ENCODE measurements around the gene SDK2. TPM values are rescaled to one million over a fixed set of nuclear protein-coding genes. Genes with fewer than 3 reads are reported as not detected.

The SDK2 gene
- total and polyA plus RNA-seq, 9 donors = 0.40 to 5.4 (median 0.96) TPM

DNA sequence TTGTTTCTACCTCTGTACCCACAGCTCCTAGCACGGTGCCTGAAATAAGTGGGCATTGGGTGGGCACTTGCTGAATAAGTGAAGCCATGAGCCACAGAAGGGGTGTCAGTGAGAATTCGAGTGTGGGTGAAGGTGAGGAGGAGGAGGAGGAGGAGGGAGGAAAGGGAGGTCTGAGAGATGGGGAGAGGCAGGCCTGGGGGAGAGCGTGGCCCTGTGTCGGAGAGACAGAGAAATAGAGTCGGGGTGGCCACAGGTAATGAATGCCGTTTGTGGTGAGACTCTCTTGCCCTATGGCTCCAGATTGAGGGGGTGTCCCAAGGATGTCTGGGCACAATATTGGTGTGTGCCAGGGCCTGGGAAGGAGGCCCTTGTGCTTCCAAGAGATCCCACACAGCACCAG lies 49.2 kb downstream of the SDK2 start:
- TF ChIP-seq EP300 (IDR thresholded peaks at IDR 0.05) (no peak), POLR2A (IDR thresholded peaks at IDR 0.05) (no peak)
- TF ChIP-seq, protein P1, sequence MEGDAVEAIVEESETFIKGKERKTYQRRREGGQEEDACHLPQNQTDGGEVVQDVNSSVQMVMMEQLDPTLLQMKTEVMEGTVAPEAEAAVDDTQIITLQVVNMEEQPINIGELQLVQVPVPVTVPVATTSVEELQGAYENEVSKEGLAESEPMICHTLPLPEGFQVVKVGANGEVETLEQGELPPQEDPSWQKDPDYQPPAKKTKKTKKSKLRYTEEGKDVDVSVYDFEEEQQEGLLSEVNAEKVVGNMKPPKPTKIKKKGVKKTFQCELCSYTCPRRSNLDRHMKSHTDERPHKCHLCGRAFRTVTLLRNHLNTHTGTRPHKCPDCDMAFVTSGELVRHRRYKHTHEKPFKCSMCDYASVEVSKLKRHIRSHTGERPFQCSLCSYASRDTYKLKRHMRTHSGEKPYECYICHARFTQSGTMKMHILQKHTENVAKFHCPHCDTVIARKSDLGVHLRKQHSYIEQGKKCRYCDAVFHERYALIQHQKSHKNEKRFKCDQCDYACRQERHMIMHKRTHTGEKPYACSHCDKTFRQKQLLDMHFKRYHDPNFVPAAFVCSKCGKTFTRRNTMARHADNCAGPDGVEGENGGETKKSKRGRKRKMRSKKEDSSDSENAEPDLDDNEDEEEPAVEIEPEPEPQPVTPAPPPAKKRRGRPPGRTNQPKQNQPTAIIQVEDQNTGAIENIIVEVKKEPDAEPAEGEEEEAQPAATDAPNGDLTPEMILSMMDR (IDR thresholded peaks at IDR 0.05) = no peak
- WGBS, 3 donors = 56 to 83% (median 61%) methylated on average over 6 of the region's 6 CpGs
- Histone ChIP-seq H3K27ac (no peak overlapping the region), H3K27me3 (no peaks in the 10 kb centered on the region), H3K9me3 (no peaks in the 10 kb centered on the region), H3K4me1 (ENCODE audit: insufficient read depth) (peaks cover 8% of the 10 kb centered on the region), H3K4me3 (no peak overlapping the region), H3K36me3 (no peaks in the 10 kb centered on the region)
- DNase-seq = no peak
- intact Hi-C loops (cut with DNase I) = no loop called here

DNA sequence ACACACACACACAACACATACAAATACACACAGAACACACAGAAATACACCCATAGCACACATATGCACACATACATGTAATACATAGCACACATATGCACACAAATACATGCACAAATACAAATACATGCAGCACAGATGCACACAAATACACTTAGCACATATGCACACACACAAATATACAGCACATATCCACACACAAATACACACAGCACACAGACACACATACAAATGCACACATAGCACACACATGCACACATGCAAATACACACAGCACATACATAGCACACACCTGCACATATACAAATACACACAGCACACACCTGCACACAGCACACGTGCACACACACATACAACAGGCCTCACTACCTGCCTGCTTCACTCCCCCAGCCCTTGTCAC lies 49.6 kb downstream of the SDK2 start:
- TF ChIP-seq EP300 (IDR thresholded peaks at IDR 0.05) (no peak), POLR2A (IDR thresholded peaks at IDR 0.05) (no peak)
- TF ChIP-seq, protein P1 (IDR thresholded peaks at IDR 0.05) = no peak
- Histone ChIP-seq H3K4me3 (no peak overlapping the region), H3K36me3 (no peaks in the 10 kb centered on the region), H3K9me3 (no peaks in the 10 kb centered on the region), H3K27me3 (no peaks in the 10 kb centered on the region), H3K4me1 (ENCODE audit: insufficient read depth) (peaks cover 8% of the 10 kb centered on the region), H3K27ac (no peak overlapping the region)
- intact Hi-C loops (cut with DNase I) = no loop called here
- no peak for DNase-seq
- 58 to 93% (median 89%) methylated on average over 1 of the region's 1 CpG for WGBS, 3 donors

DNA sequence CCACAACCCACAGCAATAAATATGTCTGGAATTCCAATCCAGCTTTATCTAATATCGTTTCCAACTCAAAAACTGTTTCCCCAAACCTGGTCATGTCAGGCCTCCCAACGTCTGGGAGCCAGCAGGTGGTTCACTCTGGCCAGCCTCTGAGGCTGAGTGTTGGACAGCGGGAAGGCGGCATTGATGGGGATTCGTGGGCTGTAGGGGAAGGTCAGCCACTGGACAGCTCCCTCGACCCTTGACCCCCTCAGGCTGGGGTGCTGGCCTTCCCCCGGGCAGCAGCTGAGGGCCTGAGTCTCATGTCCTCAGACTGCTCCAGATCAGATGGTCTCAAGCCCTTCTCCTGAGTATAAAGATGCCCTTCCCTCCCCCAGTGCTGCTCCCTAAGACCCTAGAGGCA lies 50.2 kb downstream of the SDK2 start:
- H3K27ac ChIP-seq = no peak overlapping the region
- peaks cover 8% of the 10 kb centered on the region for H3K4me1 ChIP-seq (ENCODE audit: insufficient read depth)
- H3K4me3 ChIP-seq = no peak overlapping the region
- WGBS, 3 donors = 62 to 76% (median 71%) methylated on average over 6 to 7 of the region's 7 CpGs
- TF ChIP-seq EP300 (IDR thresholded peaks at IDR 0.05) (no peak), POLR2A (IDR thresholded peaks at IDR 0.05) (no peak)
- TF ChIP-seq, protein P1 (IDR thresholded peaks at IDR 0.05) = no peak
- no peaks in the 10 kb centered on the region for H3K27me3 ChIP-seq
- no peaks in the 10 kb centered on the region for H3K36me3 ChIP-seq
- intact Hi-C loops (cut with DNase I) = no loop called here
- no peaks in the 10 kb centered on the region for H3K9me3 ChIP-seq
- DNase-seq = no peak

DNA sequence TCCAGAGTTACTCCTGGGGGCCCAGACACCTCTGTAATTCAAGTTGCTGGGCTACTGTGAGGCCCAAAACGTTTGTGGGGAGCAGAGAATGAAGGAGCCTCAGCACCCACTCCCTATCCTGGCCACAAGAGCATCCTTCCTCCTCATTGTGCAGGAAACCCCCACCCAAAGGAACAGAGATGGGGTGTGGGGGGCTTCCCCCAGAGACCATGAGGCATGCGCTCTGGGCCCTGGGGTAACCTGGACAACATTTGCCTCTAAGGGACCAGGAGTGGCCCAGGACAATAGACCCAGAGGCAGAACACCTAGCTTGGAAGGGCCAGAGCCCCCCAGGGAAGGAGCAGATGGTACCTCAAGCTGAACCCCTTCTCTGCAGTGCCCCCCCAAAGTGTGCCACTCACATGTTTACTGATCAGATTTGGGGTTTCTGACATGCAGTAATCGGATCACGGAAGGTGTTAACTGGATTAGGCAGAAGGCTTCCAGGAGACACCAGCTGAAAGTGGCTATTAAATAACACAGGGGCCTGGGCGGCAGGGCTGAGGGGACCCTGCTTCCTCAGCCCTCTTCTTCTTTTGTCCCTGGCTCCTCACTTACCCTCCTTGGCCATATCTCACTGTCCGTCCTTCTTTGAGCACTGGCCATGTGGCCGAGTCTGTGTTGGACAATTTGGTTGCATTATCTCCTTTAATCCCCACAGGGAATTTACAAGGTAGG lies 50.8 kb downstream of the SDK2 start:
- intact Hi-C loops (cut with DNase I) = no loop called here
- H3K4me1 ChIP-seq (ENCODE audit: insufficient read depth) = peaks cover 8% of the 10 kb centered on the region
- H3K27ac ChIP-seq = no peak overlapping the region
- WGBS, 3 donors = 83 to 91% (median 89%) methylated on average over 7 of the region's 7 CpGs
- H3K27me3 ChIP-seq = no peaks in the 10 kb centered on the region
- H3K4me3 ChIP-seq = no peak overlapping the region
- no peaks in the 10 kb centered on the region for H3K9me3 ChIP-seq
- DNase-seq = no peak
- TF ChIP-seq EP300 (IDR thresholded peaks at IDR 0.05) = no peak
- no peak for TF ChIP-seq POLR2A (IDR thresholded peaks at IDR 0.05)
- TF ChIP-seq, protein P1 (IDR thresholded peaks at IDR 0.05) = no peak
- no peaks in the 10 kb centered on the region for H3K36me3 ChIP-seq

Measured in ovary (tissue), 9 donors.